Limb (tissue), 2 donors: ENCODE measurements around the gene HK2.
A peak's percentile ranks its signal among the peaks of the same experiment; 100 is the strongest.

Experiments used
- DNase-seq, 2 donors: peaks; one replicate each; pipeline ENCODE4 v3.0.0-alpha.2; 2016; ENCODE audit errors: extremely low spot score in 2 of 2

Gene HK2

DNA sequence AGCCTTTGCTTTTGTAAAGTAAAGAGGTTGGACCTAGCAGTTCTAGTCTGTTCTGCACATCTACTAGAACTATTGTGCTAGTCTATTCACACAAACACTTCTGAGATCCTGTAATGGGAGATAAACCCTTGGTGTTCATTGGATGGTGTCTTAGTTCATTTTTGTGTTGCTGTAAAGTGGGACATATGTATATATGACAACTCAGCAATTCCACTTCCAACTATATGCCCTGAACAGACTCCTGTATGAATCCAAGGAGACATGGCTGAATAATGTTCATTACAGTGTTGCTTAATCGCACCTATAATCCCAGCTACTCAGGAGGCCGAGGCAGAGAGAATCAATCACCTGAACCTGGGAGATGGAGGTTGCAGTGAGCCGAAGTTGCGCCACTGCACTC, 23.3 kb downstream of the HK2 start:
- DNase-seq: no peak

DNA sequence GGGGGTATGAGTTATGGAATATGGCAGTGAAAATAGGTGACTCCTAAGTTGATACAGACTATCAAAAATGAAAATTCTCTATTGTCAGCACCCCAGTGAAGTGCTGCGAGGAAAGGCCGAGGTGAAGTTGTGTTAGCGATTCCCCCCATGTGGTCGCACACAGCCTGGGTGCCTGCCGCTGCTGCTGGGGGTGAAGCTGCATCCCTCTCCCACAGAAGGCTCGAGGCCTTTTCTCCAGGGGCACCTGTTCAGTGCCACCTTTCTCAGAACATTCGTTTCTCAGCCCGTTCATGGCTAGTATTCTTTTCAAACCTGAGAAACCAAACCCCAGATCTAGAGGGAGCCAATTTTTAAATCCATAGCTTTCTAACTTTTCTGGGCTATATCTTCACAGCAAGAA, 23.8 kb downstream of the HK2 start:
- no peak for DNase-seq

DNA sequence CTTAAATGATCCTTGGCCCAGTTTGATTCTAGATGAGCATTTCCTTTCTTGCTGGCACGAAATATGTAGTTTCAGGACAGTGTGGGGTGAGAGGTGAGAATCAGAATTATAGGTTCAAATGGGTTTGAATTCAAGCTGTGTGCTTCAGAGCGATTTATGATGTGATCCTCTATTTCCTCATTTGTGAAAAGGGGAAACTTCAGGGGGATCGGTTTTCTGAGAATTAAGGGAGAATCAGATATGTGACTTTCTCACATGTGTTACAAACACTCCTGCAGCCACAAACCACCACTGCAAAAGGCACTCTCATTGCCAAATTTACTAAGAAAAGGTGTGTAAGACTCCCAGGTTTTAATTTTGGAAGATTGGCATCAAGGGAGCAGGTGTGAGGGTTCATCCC, 24.4 kb downstream of the HK2 start:
- no peak for DNase-seq

DNA sequence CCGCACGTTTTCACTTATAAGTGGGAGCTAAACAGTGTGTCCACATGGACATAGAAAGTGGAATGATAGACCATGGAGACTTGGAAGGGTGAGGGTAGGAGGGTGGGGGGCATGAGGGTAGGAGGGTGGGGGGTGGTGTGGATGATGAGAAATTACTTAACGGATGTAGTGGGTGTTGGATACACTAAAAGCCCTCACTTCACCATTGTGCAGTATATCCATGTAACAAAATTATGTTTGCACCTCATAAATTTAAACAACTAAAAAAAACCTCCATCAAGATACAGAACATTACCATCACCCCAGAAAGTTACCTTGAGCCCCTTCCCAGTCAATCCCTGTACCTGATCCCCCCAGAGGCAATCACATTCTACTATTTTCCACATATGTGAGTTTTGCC, 26.2 kb downstream of the HK2 start:
- no peak for DNase-seq

DNA sequence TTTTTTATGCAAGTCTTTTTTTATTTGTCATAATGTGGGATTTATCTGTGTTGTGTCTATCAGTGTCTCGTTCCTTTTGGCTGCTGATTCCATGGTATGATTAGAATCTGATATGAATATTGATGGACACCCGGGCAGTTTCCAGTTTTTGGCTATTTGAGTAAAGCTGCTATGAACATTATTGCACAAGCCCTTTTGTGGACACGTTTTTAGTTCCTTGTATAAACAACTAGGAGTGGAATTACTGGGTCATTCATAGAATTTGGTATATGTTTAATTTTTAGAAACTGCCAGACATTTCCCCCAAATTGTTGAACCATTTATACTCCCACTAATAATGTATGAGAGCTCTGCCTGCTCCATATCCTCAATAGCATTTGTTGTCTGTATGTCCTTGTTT, 26.6 kb downstream of the HK2 start:
- no peak for DNase-seq

DNA sequence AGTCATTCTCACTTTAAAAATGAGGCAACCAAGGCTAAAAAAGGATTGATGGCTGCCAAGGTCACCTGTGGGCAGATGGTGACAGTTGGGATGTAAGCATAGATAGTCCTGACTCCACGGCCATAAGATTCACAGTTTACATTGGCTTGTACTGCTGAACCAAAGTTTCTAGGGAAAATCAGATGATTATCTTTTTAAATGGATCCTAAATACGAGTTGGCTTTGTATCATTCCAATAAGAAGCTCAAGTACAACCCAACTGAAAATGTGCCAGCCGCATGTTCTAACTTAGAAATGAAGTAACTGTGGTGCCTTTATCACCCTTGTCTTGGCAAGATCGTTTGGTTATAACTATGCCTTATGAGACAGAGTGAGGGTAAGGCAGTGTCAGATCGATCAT, 27.6 kb downstream of the HK2 start:
- DNase-seq: no peak

DNA sequence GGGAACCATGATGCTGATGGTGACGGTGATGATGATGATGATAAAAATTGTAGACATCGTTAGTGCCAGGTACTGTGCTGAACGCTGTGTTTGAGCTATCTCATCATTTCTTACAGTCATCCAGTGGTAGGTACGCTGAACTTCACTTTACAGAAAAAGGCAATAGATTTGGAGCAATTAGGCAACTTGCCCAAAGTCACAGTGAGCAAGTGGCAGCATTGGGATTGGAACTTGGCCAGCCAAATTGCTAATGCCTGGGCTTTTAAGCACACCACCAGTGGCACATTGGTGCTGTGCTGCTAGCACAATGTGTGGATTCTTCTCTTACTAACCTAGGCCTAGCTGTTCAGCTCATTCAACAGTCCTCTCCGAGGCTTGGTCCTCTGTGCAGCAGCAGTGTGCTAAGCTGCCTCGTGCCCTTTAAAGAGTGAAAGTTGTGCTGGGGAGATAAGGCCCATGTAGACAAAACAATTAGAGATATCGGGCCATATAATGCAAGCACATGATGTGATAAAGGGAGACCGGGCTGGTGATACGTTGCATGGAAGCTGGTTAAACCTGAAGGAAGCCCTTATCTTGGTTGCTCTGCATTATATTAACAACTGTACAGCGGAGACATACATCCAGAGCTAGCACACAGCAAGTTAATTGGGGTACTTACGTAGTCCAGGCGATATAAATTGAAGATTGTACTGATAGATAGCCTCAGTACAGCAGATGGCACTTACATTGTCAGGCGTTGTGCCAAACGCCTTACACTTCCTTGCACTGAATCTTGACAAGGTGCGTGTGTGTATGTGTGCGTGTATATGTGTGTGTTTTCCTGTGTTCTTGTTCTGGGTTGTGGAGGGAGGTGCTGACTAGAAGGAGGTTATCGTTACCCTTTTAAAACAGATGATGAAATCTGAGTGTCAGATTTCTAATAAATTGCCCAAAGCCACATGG, 28.4 kb downstream of the HK2 start:
- no peak for DNase-seq

DNA sequence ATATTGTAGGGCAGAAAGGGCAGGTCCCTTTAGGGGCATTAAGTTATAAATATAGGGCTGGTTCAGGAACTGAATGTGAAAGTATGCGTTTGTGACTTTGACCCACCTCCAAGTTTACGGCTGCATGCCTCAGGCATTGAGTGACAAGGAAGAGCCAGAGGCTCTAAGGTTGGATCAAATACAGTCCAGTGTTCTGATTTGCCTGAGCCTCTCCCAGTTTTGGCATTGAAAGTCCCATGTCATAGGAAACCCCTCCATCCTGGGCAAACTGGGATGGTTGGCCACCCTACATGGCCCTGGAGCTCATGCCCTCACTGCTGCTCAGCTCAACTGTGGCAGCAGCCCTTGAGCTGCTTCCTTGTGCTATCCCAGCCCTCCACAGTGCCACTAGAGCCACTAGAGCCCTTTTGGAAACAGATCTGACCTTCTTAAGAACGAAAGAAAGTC, 29.9 kb downstream of the HK2 start:
- DNase-seq: no peak

DNA sequence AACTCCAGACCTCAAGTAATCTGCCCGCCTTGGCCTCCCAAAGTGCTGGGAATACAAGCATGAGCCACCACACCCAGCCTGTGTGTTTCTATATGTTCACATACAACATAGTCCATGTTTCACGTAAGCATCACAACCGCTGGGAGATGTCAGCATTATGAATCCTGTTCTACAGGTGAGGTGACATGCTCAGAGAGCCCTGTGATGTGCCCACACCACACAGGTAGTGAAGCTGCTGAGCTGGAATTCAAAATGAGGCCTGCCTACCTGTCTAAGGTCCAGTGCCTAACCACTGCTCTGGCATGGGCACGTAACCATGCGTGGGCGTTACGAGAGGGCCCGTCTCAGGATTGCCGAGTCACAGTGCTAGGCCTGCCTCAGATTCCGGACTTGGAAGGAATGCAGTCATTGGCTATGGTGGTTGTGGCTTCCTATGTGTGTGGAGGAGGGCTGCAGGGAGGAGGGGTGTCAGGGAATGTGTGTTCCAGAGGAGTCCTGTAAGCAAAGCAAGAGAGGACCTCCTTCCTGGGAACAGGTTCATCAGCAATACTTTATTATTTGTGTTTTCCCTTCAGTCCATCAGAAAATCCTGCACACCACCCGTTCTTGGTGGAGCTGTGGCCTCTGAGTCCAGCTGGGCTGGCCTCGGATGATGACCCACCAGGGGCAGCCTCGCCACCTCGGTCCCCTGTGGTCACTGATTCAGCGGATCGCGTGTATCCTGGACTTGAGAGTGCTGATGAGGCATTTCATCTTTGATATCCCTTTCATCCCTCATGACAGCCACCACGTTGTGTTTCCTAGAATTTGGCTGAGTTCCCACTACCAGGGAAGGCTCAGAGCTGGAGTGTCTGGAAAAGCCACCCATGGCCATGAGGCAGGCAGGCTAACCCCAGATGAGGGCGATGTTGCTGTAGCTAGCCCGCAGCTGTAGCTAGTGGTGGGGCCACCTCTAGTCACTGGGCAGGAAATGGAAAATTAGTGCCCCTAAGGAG, 31.1 kb downstream of the HK2 start:
- DNase-seq: no peak

DNA sequence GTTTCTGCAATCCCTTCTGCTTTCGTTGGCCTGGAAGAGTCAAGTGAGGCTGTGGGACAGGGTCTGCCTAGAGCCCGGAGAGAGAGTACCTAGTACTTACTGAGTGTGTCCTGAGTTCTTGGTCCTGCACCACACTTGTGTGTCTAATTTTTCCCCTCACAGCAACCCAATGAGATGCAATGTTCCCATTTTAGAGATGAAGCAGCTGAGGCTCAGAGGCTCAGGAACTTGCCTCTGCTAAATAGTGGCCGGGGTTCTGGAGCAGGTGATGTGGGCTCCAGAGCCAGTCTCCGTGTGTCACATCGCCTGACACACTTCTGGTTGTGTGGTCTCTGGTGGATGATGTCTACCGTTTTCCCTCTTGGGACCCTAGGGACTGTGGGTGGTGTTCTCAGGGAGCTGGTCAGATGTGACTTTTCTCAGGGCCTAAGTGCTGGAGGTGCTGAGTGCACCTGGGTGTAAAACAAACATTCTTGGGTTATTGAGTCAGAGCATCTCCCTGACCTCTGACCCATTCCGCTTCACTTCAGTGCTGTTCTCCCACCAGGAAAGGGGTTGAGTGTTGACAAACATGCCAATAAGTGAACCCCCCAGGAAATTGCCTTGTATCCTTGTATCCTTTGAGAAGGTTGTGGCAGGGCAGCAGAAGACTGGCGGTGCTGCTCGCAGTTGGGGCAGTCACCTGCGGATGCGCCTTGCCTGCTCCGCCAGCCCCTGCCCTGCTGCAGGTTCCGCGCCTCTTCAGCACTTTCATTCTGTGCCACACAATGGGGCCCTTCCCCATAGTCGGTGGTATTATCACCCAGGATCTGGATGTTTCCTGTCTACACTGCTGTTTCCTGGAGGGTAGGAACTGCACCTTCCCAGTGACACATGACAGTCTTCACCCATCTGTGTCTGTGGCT, 32.1 kb downstream of the HK2 start:
- DNase-seq: no peak

DNA sequence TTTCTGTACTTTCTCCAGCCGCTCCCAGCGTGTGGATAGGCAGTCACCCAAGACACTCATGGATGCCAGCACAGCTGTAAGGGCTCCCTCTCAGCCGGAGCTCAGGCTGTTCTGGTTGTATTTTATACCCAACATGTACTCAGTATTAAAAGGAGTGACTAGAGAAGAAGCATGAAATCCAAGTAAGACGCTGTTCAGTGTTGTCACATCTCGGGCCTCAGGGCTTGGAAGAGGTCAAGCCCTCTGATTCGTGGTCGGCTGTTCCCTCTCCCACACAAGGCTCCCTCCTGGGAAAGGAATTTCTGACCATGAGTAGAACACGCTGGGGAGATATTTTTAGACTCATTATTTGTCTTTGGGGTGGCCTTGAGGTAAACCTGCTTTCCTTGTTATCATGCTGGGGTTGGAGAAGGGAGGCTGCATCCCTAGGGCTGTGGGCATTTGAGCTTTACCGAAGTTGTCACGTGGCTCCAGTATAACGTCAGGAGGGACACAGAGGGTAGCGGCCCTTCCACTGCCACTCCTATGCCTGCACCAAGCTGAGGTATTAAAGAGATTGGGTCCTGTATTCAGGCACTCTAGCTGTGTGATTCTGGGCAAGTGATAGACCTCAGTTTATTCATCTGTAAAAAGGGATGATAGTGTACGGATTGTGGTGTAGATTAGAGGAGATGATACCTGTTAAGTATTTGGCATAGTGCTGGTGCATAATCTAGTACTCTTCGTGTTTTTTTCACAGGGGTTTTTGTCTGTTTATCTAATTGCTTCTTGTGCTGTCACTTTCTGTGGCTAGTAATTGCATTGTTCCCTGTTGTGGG, 34.1 kb downstream of the HK2 start:
- DNase-seq: no peak

DNA sequence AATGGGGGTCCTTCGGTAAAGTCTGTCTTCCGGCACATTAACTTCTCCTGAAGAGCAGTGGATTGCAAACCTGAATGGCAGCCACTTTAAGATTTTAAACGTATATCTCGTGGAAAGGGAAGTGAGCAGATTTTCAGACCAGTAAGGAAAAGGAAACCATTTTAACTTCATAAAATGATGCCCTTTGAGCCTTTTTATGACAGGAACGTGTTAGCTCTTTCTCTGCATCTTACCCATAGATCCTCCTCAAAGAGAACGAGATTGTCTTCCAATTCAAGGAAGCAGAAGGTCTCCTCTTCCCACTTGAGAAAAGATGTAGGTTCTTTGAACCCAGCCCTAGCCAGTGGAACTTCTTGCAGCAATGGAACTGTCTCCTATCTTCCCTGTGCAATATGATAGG, 35.6 kb downstream of the HK2 start:
- DNase-seq: no peak

DNA sequence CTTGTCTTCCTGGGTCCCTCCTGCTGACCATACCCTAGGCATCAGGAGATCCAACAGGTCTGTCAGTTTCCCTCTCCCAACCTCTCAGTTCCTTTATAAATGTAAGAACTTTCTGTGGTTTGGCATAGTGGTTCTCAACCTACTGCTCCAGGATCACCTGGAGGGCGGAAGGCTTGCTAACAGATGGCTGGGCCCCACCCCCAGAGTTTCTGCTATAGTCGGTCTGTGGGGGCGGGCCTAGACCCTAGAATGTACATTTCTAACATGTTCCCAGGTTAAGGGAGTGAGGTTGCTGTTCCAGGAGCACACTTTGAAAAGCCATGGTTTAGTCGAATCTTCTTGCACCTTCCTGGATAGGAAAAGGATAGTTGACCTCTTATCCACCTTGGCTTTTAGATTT, 37.0 kb downstream of the HK2 start:
- DNase-seq: no peak

DNA sequence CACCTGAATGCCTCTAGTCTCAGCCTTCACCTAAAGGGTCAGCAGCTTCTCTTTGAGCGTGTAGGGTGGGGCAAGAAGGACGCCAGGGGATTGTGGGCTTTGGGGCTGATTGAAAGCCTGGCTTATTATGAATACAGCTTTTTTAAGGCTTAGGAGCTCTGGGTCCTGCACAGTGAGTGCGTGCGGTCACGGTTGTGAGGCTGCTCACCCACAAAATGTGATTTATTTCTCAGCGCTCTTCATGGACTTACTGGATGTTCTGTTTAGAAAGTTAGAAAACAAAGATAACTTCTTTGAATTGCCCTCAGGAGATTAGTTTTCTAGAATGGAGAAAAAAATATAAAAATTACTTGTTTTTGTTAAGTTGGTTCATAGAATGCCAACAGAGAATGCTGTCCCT, 37.5 kb downstream of the HK2 start:
- DNase-seq: no peak

DNA sequence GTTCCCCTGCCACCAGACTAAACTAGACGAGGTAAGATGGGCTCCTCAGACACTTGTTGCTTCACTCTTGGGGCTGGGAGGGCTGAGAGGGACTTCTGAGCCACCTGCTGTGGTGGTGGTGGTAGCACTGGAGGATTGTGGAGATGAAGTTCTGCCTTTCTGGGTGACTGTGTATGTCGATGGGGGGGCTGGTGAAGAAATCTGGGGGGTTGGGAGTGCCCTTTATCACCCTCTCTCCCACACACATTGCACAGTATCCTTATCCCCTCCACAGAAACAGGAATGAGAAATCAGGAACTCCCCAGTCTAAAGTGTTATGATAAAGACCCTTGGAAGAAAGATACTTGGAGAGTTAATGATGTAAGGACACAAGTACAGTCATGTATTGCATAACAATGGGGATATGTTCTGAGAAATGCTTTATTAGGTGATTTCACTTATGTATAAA, 38.5 kb downstream of the HK2 start:
- DNase-seq: no peak

DNA sequence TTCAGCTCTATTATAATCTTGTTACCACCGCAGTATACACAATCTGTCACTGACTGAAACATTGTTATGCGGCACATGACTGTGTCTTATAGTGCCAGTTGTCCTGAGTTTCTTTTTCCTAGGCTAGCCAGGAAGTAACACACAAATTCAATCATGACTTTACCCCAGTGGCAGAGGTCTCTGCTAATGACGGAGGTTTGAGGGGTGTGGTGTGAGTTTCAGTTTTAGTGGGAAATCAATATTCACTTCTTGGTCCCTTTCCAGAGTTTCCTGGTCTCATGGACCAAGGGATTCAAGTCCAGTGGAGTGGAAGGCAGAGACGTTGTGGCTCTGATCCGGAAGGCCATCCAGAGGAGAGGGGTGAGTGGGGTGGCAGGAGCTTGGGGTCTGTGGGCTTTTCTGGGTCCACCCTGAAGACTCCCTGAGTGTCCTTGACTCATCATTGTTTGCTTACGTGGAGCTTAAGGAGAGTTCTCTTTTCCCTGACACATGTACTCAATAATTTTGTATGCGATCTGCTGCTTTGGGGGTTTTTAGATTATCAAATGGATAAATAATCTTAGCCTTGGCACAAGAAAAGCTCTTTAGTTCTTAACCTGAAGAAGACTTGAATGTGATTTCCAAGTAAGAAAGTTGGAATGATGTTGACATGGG, 39.2 kb downstream of the HK2 start:
- no peak for DNase-seq

DNA sequence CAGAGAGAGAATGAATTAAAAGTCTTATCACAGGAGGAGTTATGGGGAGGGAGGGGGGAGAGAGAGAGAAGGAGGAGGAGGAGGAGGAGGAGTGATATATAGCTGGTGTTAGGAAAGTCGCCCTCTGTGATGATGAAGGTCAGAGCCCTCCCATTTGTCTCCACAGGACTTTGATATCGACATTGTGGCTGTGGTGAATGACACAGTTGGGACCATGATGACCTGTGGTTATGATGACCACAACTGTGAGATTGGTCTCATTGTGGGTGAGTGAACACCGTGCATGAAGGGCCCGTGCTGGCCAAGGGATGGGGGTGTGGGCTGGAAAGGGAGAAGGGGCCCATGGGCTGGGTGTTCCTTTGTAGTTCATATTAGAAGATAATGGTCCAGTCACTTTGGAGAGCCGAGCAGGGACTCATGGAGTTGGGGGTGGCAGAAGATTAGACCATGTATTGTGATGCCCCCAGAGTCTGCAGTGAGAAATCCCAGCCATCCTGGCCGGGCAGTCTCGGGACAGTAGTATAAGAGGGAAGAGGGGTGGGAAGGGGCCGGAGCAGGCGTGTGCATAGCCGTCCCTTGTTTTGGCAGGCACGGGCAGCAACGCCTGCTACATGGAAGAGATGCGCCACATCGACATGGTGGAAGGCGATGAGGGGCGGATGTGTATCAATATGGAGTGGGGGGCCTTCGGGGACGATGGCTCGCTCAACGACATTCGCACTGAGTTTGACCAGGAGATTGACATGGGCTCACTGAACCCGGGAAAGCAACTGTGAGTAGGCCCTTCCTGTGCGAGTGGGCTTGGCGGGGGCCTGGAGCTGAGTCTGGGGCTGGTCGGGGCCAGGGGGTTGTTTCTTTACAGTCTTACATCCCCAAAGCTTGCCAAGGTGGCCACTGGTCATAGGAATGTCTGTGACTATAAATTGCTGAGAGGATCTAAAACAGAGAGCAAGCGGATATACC, 40.0 kb downstream of the HK2 start:
- DNase-seq: no peak

DNA sequence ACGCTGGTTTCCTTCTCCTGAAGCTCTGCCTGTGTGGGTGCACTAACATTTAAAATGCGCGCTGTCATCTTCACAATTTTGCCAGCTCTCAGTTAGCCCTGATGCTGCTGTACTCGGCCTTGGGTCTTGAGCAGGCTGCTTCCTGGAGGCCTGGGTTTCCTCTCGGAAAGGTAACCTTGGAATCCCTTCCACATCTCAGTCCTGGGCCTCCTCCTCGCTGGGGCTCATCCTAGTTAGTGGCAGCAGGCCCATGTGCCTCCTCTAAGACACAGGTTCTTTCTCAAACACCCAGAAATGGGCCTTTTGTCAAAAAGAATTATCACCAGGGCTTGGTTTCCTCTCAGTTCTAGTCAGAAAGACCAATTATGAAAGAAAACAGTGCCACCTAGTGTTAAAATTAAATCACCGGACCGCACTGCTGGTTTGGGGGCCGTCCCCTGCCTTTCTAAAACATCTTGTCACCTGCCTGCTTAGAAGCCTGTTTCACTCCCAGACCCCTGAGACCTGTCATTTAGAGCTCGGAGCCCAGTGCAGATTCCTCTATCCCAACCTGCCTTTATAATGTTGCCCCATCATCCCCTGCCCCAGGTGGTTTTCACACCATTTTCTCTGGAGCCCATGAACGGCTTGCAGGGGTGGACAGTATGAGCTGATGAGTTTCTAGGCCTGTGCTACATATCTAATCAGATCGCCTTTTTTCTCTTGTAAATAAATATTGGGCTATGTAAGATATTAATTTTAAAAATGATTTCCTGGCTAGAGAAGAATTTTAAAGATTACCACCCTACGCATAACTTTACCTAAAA, 42.4 kb downstream of the HK2 start:
- peak; percentile 52 to 72 for DNase-seq
